ENCODE measurements around the gene TRIM65.

The TRIM65 gene

GRCh38 chr17:75849279-75849646 is 47.5 kb downstream of the TRIM65 start:
- TF ChIP-seq CTCF (IDR thresholded peaks at IDR 0.05) = no peak

- peak; percentile 89 for TF ChIP-seq CTCF (IDR thresholded peaks at IDR 0.05)
Observed at GRCh38 chr17:75848523-75849278, 48.0 kb downstream of the TRIM65 start.

- TF ChIP-seq CTCF (IDR thresholded peaks at IDR 0.05) = no peak
Observed at GRCh38 chr17:75847614-75848522, 48.9 kb downstream of the TRIM65 start.

GRCh38 chr17:75846692-75847613 is 49.8 kb downstream of the TRIM65 start:
- TF ChIP-seq CTCF (IDR thresholded peaks at IDR 0.05) = no peak

GRCh38 chr17:75845933-75846691 is 50.6 kb downstream of the TRIM65 start:
- TF ChIP-seq CTCF (IDR thresholded peaks at IDR 0.05) = no peak

GRCh38 chr17:75845058-75845711 is 51.6 kb downstream of the TRIM65 start:
- TF ChIP-seq CTCF (IDR thresholded peaks at IDR 0.05) = peak; percentile 70

Data from LNCAP (cell line).